ENCODE data around the gene MED25. TPM values are rescaled to one million over a fixed set of nuclear protein-coding genes. Genes with fewer than 3 reads are reported as not detected.
A peak's percentile ranks its signal among the peaks of the same experiment; 100 is the strongest.

MED25 gene
- total RNA-seq, 1 experiment from 2014 or later = 16.1 TPM

GRCh38 chr19:49858088-49858985 is 40.2 kb downstream of the MED25 start:
- no peak for DNase-seq (ENCODE audit: low spot score)

GRCh38 chr19:49859682-49860335 is 41.7 kb downstream of the MED25 start:
- no peak for DNase-seq (ENCODE audit: low spot score)

- no peak for DNase-seq (ENCODE audit: low spot score)
Measured at GRCh38 chr19:49860336-49861102, 42.4 kb downstream of the MED25 start.

- no peak for DNase-seq (ENCODE audit: low spot score)
Measured at GRCh38 chr19:49861107-49861506, 43.0 kb downstream of the MED25 start.

- DNase-seq (ENCODE audit: low spot score) = no peak
Measured at GRCh38 chr19:49861541-49862378, 43.7 kb downstream of the MED25 start.

- no peak for DNase-seq (ENCODE audit: low spot score)
Measured at GRCh38 chr19:49862391-49863253, 44.5 kb downstream of the MED25 start.

- no peak for DNase-seq (ENCODE audit: low spot score)
Measured at GRCh38 chr19:49863254-49863934, 45.3 kb downstream of the MED25 start.

GRCh38 chr19:49863935-49864320 is 45.8 kb downstream of the MED25 start:
- no peak for DNase-seq (ENCODE audit: low spot score)

GRCh38 chr19:49864890-49865289 is 46.8 kb downstream of the MED25 start:
- no peak for DNase-seq (ENCODE audit: low spot score)

- peak; percentile 96 for DNase-seq (ENCODE audit: low spot score)
Measured at GRCh38 chr19:49866933-49867782, 49.1 kb downstream of the MED25 start, which contains the start of gene PNKP. Gene PNKP (minus strand): TSS chr19:49867576. CDS start chr19:49867204, 372 bp downstream.

- DNase-seq (ENCODE audit: low spot score) = no peak
Measured at GRCh38 chr19:49869009-49869483, 51.0 kb downstream of the MED25 start.

GRCh38 chr19:49869484-49870308 is 51.6 kb downstream of the MED25 start:
- peak; percentile 100 for DNase-seq (ENCODE audit: low spot score)

- DNase-seq (ENCODE audit: low spot score) = no peak
Measured at GRCh38 chr19:49870309-49870901, 52.3 kb downstream of the MED25 start.

GRCh38 chr19:49871349-49871985 is 53.4 kb downstream of the MED25 start:
- no peak for DNase-seq (ENCODE audit: low spot score)

- no peak for DNase-seq (ENCODE audit: low spot score)
Measured at GRCh38 chr19:49872245-49873128, 54.4 kb downstream of the MED25 start.

- DNase-seq (ENCODE audit: low spot score) = no peak
Measured at GRCh38 chr19:49873129-49873521, 55.0 kb downstream of the MED25 start.

Measured in H4 (cell line).